Activated T-helper 2 cell treated with anti-CD3 and anti-CD28 coated beads, Interferon-gamma antibody, Interleukin-2, Interleukin-4, amounts not matched to agents 10 μg/mL and 5 μg/mL and 100 μg/mL, durations not matched to agents 14 hours and 24 hours and 36 hours (primary cell): ENCODE results near the gene ST14. TPM values are rescaled to one million over a fixed set of nuclear protein-coding genes. Genes with fewer than 3 reads are reported as not detected.
A peak's percentile ranks its signal among the peaks of the same experiment; 100 is the strongest.

Experiments used
- DNase-seq: peaks from one replicate; pipeline ENCODE4 v3.0.0; 2021; ENCODE audit warnings: low spot score
- H3K27ac Mint-ChIP-seq: one replicate; pipeline ENCODE4 v1.8.0; 2021; ENCODE audit warnings: mixed read lengths
- H3K27me3 Mint-ChIP-seq: one replicate; pipeline ENCODE4 v1.8.0; 2021; ENCODE audit warnings: low read depth, mixed read lengths
- H3K36me3 Mint-ChIP-seq: one replicate; pipeline ENCODE4 v1.8.0; 2021; ENCODE audit warnings: low read depth, mixed read lengths
- H3K4me1 Mint-ChIP-seq: one replicate; pipeline ENCODE4 v1.8.0; 2021; ENCODE audit warnings: low read depth, mixed read lengths
- H3K4me3 Mint-ChIP-seq: one replicate; pipeline ENCODE4 v1.8.0; 2021; ENCODE audit warnings: low read depth, mild to moderate bottlenecking, moderate library complexity, mixed read lengths
- H3K9me3 Mint-ChIP-seq: one replicate; pipeline ENCODE4 v1.8.0; 2021; ENCODE audit warnings: mixed read lengths
- intact Hi-C: fragments of 100-400 bp; cut with micrococcal nuclease; formaldehyde crosslinking; loops from one replicate; pipeline ENCODE4 v1.15.1; 2023
- total RNA-seq: library from RNA; stranded (reverse); gene quantifications from 2 replicates; pipeline ENCODE4 v1.2.3, GENCODE V29; 2022

The ST14 gene
- total RNA-seq, 1 donor from 2014 or later: 0.09 TPM

- Mint-ChIP-seq H3K9me3 (no peaks in the 10 kb centered on the region), H3K27ac (no peak overlapping the region), H3K36me3 (peaks cover 3% of the 10 kb centered on the region), H3K27me3 (no peaks in the 10 kb centered on the region), H3K4me1 (peaks cover 5% of the 10 kb centered on the region), H3K4me3 (no peak overlapping the region)
- DNase-seq: no peak
- intact Hi-C loops: no loop called here
These were observed 15.4 kb upstream of the ST14 start for GRCh38 chr11:130144141-130144540.

GRCh38 chr11:130144861-130145281 is 14.7 kb upstream of the ST14 start:
- Mint-ChIP-seq H3K4me3 (no peak overlapping the region), H3K9me3 (no peaks in the 10 kb centered on the region), H3K36me3 (peaks cover 3% of the 10 kb centered on the region), H3K4me1 (peaks cover 5% of the 10 kb centered on the region), H3K27me3 (no peaks in the 10 kb centered on the region), H3K27ac (no peak overlapping the region)
- intact Hi-C loops: no loop called here
- no peak for DNase-seq

- no peak for DNase-seq
- Mint-ChIP-seq H3K27me3 (no peaks in the 10 kb centered on the region), H3K36me3 (peaks cover 3% of the 10 kb centered on the region), H3K4me1 (peaks cover 5% of the 10 kb centered on the region), H3K27ac (no peak overlapping the region), H3K9me3 (no peaks in the 10 kb centered on the region), H3K4me3 (no peak overlapping the region)
- intact Hi-C loops: no loop called here
These were observed 14.2 kb upstream of the ST14 start for GRCh38 chr11:130145311-130145812.

- DNase-seq: no peak
- H3K4me1 Mint-ChIP-seq: peaks cover 5% of the 10 kb centered on the region
- no peaks in the 10 kb centered on the region for H3K9me3 Mint-ChIP-seq
- H3K27me3 Mint-ChIP-seq: no peaks in the 10 kb centered on the region
- no peak overlapping the region for H3K4me3 Mint-ChIP-seq
- intact Hi-C loops: no loop called here
- no peak overlapping the region for H3K27ac Mint-ChIP-seq
- H3K36me3 Mint-ChIP-seq: peaks cover 3% of the 10 kb centered on the region
These were observed 13.4 kb upstream of the ST14 start for GRCh38 chr11:130145975-130146776.

GRCh38 chr11:130146796-130147195 is 12.8 kb upstream of the ST14 start:
- Mint-ChIP-seq H3K36me3 (peaks cover 3% of the 10 kb centered on the region), H3K9me3 (no peaks in the 10 kb centered on the region), H3K27ac (no peak overlapping the region), H3K27me3 (no peaks in the 10 kb centered on the region), H3K4me3 (no peak overlapping the region), H3K4me1 (peaks cover 5% of the 10 kb centered on the region)
- intact Hi-C loops: no loop called here
- DNase-seq: no peak

GRCh38 chr11:130148796-130149326 is 10.7 kb upstream of the ST14 start:
- peaks cover 3% of the 10 kb centered on the region for H3K36me3 Mint-ChIP-seq
- H3K4me3 Mint-ChIP-seq: no peak overlapping the region
- H3K9me3 Mint-ChIP-seq: no peaks in the 10 kb centered on the region
- H3K27me3 Mint-ChIP-seq: no peaks in the 10 kb centered on the region
- DNase-seq: no peak
- peaks cover 5% of the 10 kb centered on the region for H3K4me1 Mint-ChIP-seq
- intact Hi-C loops: no loop called here
- H3K27ac Mint-ChIP-seq: no peak overlapping the region

- H3K27ac Mint-ChIP-seq: no peak overlapping the region
- no peaks in the 10 kb centered on the region for H3K36me3 Mint-ChIP-seq
- peaks cover 5% of the 10 kb centered on the region for H3K4me1 Mint-ChIP-seq
- H3K4me3 Mint-ChIP-seq: no peak overlapping the region
- H3K9me3 Mint-ChIP-seq: no peaks in the 10 kb centered on the region
- peaks cover 3% of the 10 kb centered on the region for H3K27me3 Mint-ChIP-seq
- intact Hi-C loops: no loop called here
- no peak for DNase-seq
These were observed 8.8 kb upstream of the ST14 start for GRCh38 chr11:130150790-130151189.

GRCh38 chr11:130151196-130151595 is 8.4 kb upstream of the ST14 start:
- no peaks in the 10 kb centered on the region for H3K36me3 Mint-ChIP-seq
- H3K9me3 Mint-ChIP-seq: no peaks in the 10 kb centered on the region
- intact Hi-C loops: no loop called here
- H3K4me3 Mint-ChIP-seq: no peak overlapping the region
- no peak for DNase-seq
- H3K4me1 Mint-ChIP-seq: peaks cover 5% of the 10 kb centered on the region
- H3K27ac Mint-ChIP-seq: no peak overlapping the region
- H3K27me3 Mint-ChIP-seq: peaks cover 5% of the 10 kb centered on the region

GRCh38 chr11:130156108-130157022 is 3.2 kb upstream of the ST14 start:
- Mint-ChIP-seq H3K27me3 (peaks cover 32% of the 10 kb centered on the region), H3K36me3 (no peaks in the 10 kb centered on the region), H3K27ac (no peak overlapping the region), H3K9me3 (no peaks in the 10 kb centered on the region), H3K4me1 (peaks cover 4% of the 10 kb centered on the region), H3K4me3 (no peak overlapping the region)
- no peak for DNase-seq
- intact Hi-C loops: no loop called here

GRCh38 chr11:130157101-130157500 is 2.5 kb upstream of the ST14 start:
- intact Hi-C loops: no loop called here
- H3K9me3 Mint-ChIP-seq: no peaks in the 10 kb centered on the region
- H3K27ac Mint-ChIP-seq: no peak overlapping the region
- no peak for DNase-seq
- no peak overlapping the region for H3K4me3 Mint-ChIP-seq
- peaks cover 4% of the 10 kb centered on the region for H3K4me1 Mint-ChIP-seq
- H3K36me3 Mint-ChIP-seq: no peaks in the 10 kb centered on the region
- peaks cover 39% of the 10 kb centered on the region for H3K27me3 Mint-ChIP-seq

- H3K36me3 Mint-ChIP-seq: no peaks in the 10 kb centered on the region
- no peak overlapping the region for H3K27ac Mint-ChIP-seq
- H3K4me3 Mint-ChIP-seq: no peak overlapping the region
These were observed 1.7 kb upstream of the ST14 start for GRCh38 chr11:130157840-130158239.

GRCh38 chr11:130159139-130159538 is 443 bp upstream of the ST14 start:
- intact Hi-C loops: no loop called here
- H3K9me3 Mint-ChIP-seq: no peaks in the 10 kb centered on the region
- no peaks in the 10 kb centered on the region for H3K36me3 Mint-ChIP-seq
- peak overlapping the region; percentile 38 for H3K4me3 Mint-ChIP-seq
- H3K4me1 Mint-ChIP-seq: peaks cover 4% of the 10 kb centered on the region
- no peak overlapping the region for H3K27ac Mint-ChIP-seq
- H3K27me3 Mint-ChIP-seq: peaks cover 51% of the 10 kb centered on the region
- no peak for DNase-seq

More at GRCh38 chr11:130157840-130158239, 1.7 kb upstream of the ST14 start:
- intact Hi-C loops: no loop called here
- Mint-ChIP-seq H3K4me1 (peaks cover 4% of the 10 kb centered on the region), H3K27me3 (peaks cover 45% of the 10 kb centered on the region), H3K9me3 (no peaks in the 10 kb centered on the region)
- DNase-seq: no peak
